Measurements from ENCODE around the gene ABHD16B.
"Not testable (repeated sequence)": the region's sequence is repeated elsewhere in the genome, so short reads cannot be mapped to it uniquely, and the experiment has no call there.

The ABHD16B gene

GRCh38 chr20:63854766-63855362, 6.4 kb upstream of the ABHD16B start:
- no peak for DNase-seq (ENCODE audit: low read depth in 3 of 3)

DNA sequence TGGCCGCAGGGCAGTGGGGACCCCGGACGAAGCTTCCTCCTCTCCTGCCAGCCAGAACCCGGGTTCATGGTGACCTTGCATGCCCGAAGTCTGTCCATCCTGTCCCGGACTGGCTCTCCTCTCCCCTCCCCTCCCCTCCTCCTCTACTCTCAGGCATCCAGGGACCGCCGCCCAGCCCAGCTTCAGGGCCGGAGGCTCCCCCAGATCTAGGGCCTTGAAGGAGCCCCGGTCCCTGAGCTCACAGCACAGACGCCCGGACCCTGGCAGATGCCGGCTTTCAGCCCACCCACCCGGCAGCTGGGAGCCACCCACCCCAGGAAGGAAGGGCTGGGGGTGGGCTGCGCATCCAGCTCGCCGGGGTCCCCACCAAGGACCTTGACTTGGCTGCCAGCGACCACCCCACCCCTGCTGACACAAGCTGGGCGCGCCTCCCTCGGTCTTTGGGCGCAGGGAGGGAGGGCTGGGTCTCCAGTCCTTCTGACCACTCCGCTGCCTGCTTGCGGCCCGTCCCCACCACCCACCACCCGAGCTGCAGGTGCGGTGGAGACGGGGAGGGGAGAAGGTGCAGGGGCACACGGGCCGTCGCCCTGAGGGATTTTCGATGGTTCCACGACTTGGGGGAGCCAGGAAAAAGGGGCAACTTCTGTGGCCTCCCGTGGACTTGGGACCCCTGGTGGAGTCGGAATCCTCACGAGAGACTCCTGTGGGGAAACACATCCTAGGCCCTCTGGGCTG, 5.8 kb upstream of the ABHD16B start:
- DNase-seq (ENCODE audit: low read depth in 3 of 3) = no peak

DNA sequence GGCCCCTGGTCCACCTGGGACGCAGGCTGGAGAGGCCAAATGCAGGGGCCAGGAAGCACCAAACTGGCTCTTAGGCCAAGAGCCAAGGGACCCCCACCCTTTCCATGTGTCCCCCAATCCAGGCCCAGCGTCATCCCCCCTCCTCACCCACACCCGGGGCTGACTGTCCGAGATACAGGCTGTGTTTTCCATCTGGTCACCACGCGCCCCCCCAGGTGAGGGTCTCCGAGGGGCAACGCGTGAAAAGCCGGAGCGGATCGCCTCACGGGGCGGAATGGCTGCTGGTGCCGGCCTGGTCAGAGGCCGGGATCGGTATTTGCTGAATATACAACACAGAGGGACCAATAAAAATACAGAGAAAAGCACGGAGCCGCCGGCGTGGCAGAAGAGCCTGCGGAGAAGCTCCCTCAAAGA, 5.2 kb upstream of the ABHD16B start:
- no peak for DNase-seq (ENCODE audit: low read depth in 3 of 3)

DNA sequence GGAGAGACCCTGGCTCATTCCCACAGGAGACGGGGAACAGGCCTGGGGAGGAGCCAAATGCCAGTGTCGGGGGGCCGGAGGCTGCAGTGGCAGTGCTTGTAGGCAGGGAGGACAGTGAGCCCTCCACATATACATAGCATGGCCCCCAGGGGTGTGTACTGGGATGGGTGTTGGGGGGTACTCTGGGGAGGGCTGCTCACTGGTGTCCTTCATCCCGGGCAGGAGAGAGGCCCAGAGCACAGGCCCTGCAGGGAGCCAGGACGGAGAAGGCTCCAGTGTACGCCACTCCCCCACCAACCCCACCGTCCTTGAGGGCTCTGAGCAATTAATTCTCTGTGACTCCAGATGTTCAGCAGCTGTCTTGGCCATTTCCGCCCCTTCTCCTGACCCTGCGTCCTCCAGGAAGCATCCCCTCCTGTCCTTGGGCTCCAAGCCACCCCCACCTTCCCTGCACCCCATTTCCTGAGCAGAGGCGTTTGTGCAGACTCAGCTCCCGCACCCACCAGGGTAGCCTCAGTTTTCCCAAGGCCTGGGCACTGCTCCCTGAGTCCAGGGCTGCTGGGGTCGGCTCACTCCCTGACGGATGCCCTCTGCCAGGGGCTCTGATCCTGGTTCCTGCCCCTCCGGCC, 3.4 kb upstream of the ABHD16B start:
- no peak for DNase-seq (ENCODE audit: low read depth in 3 of 3)

DNA sequence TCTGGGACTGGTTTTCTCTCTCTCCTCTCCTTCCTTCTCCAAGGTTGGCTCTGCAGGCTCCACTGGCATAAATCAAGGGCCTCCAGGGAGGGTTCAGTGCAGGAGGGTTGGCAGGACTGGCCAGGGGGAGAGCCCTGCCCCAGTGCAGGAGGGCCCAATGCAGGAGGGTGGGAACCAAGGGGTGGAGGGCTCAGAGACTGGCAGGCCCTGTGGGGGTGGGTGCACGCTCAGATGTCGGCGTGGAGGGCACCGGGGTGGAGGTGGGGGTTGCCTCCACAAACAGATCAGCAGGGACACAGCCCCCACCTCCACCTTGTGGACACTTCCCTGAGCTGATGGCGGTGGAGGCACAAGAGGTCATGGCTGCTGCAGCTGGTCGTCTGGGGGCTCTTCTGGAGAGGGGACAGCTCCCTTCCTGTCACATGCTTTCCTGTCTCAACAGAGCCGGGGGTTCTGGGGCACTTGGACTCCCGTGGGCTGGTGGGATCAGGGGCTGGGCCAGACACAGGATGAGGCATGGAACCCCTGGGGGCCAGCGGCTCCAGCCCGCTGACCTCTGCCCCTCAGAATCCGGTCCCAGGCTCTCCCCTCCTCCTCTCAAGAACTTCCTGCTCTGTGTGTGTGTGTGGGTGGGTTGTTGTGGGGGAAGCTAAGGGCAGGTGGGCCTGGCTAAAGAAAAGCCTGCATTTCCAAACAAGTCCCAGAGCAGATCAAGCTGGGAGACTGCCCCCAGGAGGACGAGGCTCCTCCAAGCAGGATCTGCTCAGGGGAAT, 2.7 kb upstream of the ABHD16B start:
- no peak for DNase-seq (ENCODE audit: low read depth in 3 of 3)

GRCh38 chr20:63859166-63859699, 2.1 kb upstream of the ABHD16B start:
- no peak for DNase-seq (ENCODE audit: low read depth in 3 of 3)

- DNase-seq (ENCODE audit: low read depth in 3 of 3) = no peak
These were observed 810 bp upstream of the ABHD16B start for GRCh38 chr20:63860325-63861051.

- DNase-seq (ENCODE audit: low read depth in 3 of 3) = no peak
These were observed 943 bp downstream of the ABHD16B start for GRCh38 chr20:63861981-63862901.

GRCh38 chr20:63863021-63863797, 1.9 kb downstream of the ABHD16B start:
- DNase-seq (ENCODE audit: low read depth in 3 of 3) = no peak

GRCh38 chr20:63863798-63864544, 2.7 kb downstream of the ABHD16B start:
- peak; percentile 56 to 79 (median 63) for DNase-seq (ENCODE audit: low read depth in 3 of 3)

- DNase-seq (ENCODE audit: low read depth in 3 of 3) = peak in 1 of 3 experiments; percentile 26
These were observed 3.3 kb downstream of the ABHD16B start for GRCh38 chr20:63864545-63864977.

- peak; percentile 96 to 99 (median 97) for DNase-seq (ENCODE audit: low read depth in 3 of 3)
These were observed 3.8 kb downstream of the ABHD16B start, which contains the start of gene TPD52L2 for GRCh38 chr20:63864978-63865640. TPD52L2 (plus strand) TSS chr20:63865270; CDS start chr20:63865366, 96 bp downstream.

DNA sequence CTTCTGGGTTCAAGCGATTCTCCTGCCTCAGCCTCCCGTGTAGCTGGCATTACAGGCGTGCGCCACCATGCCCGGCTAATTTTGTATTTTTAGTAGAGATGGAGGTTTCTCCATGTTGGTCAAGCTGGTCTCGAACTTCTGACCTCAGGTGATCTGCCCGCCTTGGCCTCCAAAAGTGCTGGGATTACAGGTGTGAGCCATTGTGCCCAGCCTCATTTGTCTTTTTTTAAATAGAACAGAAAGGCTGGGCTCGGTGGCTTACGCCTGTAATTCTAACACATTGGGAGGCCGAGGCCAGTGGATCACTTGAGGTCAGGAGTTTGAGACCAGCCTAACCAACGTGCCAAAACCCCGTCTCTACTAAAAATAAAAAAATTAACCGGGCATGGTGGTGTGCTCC, 5.7 kb downstream of the ABHD16B start:
- DNase-seq (ENCODE audit: low read depth in 3 of 3) = not testable (repeated sequence)

DNA sequence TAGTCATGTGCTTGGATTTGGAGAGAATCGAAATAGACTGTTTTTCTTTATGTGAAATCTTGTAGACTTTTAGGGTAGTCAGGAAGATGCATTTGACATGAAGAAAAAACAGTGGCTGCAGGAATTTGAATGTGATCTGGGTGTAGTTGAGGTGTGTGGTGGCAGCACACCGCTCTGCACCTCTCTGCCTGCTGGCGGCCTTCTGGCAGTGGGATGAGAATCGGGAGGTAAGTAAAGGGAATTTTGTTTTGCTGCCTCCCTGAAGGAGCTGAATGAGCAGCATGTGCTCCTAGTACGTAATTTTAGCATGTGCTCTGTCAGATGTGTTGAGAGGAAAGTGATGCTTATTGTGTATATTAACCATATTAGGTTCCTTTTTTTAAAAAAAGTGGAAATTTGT, 7.0 kb downstream of the ABHD16B start:
- DNase-seq (ENCODE audit: low read depth in 3 of 3) = no peak

DNA sequence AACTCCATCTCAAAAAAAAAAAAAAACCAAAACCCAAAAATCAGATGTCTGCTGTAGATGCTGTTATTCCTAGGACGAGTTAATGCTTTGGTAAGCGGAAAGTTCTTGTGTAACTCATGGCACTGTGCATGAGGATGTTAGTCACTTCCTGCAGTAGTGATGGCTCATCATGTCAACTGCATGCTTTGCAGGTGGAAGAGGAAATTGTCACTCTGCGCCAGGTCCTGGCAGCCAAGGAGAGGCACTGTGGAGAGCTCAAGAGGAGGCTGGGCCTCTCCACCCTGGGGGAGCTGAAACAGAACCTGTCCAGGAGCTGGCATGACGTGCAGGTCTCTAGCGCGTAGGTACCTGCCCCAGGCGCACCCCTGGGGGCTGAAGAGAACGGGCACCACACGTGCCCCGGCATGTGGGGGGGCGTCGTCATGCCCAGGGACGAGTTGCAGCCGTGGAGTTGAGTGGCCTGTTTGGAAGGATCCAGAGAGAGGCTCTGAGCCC, 12.2 kb downstream of the ABHD16B start:
- DNase-seq (ENCODE audit: low read depth in 3 of 3) = peak in 2 of 3 experiments; percentile 36 to 55

- not testable (repeated sequence) for DNase-seq (ENCODE audit: low read depth in 3 of 3)
These were observed 12.9 kb downstream of the ABHD16B start for GRCh38 chr20:63874241-63874640.

DNA sequence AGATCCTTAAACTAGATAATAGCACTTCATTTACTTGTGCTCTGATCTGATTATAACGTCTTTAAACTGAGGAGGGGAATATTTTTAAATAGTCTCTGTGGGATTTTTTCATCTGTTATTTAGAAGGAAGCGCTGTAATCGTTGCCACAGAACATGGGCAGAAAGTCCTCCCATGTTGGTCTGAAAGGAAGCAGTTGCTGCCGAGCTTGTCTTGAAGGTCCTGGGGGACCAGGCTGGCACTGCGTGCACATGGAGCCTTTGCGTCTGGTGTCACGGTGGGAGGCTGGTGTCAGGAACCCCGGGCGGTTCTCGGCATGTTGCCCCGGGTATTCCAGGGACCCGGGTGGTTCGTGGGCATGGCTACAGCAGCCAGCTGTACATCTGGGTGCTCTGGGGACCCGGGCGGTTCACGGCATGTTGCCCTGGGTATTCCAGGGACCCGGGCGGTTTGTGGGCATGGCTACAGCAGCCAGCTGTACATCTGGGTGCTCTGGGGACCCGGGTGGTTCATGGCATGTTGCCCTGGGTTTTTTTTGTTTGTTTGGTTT, 15.3 kb downstream of the ABHD16B start:
- DNase-seq (ENCODE audit: low read depth in 3 of 3) = no peak
